ENCODE measurements around the gene CFAP57.

CFAP57 gene

DNA sequence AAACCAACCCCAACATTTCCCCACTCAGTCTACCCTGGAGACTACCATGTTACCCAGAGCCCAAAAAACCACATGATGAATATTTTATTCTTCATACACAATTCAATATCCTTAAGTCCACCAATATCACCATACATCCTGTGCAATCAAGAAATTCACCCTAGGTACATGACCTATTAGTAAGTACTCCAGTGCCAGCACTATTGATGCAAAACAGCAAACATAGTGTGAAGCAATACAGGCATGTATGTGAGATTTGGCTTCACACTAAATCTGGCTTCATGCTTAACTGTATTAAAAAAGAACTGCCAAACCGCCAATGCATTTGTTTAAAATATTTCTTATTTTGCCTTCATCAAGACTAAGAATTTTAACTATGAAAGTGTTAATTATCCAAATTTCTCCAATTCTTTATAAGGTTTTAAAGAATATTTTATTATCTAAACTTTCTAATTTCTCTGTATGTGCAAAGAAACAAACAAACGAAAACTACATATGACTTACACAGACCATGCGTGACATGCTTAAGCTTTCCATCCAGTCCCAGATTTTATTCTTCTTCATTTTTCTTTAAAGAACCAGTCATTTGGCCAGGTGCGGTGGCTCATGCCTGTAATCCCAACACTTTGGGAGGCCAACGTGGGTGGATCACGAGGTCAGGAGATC is 75.3 kb downstream of the CFAP57 start:
- no peak for FAIRE-seq
- DNase-seq (ENCODE audit: extremely low spot score, insufficient read length, low read depth) = no peak

DNA sequence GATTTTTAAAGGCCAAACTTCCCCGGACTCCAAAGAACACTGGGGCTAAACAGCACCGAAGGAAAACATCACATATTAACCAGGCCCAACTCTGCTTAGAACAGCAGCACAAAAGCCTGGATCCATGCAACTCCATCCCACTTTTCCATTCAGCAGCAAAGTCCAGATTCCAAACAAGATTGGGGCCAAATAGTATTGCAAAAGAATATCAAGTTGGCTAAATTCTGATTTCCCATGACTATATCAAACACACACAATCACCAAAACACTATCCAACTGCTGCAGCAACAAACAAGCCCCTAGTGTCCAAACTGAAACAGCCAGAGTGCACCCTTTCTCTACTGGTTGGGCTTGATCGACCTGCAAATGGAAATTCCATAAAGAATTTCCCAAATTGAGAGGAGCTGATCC is 78.2 kb downstream of the CFAP57 start:
- FAIRE-seq (no peak), DNase-seq (ENCODE audit: extremely low spot score, insufficient read length, low read depth) (no peak)

DNA sequence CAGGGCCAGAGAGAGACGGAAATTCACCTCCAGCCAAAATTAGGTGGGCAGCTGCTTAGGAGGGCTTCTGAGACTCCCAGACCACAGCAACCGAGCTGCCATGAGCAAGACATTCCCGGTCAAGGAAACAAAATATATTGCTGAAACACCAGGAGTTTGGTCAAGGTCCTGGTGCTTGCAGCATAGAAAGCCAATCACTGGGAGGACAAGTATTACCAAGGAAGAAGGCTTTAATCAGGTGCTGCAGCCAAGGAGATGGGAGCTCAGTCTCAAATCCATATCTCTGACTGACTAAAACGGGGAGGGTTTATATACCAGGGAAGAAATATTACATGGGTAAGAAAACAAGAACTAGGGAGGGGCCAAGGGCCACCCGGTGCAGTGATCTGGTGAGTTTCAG is 78.9 kb downstream of the CFAP57 start:
- DNase-seq (ENCODE audit: extremely low spot score, insufficient read length, low read depth) = no peak
- no peak for FAIRE-seq

DNA sequence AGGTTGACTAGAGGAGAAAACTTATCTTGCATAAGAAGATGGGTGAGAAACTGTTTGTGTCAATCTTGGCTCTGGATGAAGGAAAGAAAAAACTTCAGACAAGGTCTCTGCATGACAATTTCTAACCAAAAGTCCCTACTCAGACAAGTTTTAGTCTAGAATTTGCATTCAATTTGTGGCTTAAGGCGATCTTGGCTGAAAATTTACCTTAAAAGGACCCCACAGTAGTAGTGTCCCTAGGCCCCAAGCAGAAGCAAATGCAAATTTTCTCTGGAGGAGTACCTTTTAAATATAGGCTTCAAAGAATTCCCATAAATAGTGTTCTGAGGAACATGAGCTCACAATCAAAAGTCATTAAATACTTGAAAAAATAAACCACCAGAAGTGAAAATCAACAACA is 80.1 kb downstream of the CFAP57 start:
- DNase-seq (ENCODE audit: extremely low spot score, insufficient read length, low read depth) (no peak), FAIRE-seq (no peak)

DNA sequence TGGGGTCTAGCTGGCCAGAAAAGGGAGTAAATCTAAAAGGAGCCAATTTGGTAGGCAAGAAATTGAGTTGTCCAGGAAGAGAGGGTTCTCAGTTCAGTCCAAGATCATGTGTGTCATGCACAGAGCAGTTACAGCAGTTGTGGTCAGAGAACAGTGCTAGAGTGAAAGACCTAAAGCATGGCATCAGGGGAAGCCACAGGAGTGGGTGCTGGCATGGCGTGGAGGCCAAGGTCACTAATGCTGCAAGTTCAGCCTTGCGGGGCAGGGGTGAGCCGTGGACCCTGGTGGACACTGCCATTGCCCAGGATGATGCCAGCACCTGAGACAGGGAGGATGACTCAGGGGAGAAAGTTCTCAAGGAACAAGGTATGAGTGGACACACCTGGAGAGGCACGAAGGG is 81.0 kb downstream of the CFAP57 start:
- FAIRE-seq (no peak), DNase-seq (ENCODE audit: extremely low spot score, insufficient read length, low read depth) (no peak)

DNA sequence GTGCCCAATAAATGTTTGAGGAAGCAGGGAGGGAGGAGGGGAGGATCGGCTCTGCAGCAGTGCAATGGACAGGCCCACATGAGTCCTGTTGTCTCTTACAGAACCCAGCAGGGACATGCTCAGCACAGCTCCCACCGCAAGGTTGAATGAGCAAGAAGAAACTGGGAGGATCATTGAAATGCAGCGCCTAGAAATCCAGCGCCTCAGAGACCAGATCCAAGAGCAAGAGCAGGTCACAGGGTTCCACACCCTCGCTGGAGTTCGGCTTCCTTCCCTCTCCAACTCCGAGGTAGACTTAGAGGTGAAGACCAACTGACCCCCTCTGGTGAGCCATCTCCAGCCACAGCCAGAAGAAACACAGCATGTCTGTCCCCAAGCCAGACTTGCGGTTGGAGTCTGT is 81.7 kb downstream of the CFAP57 start:
- DNase-seq (ENCODE audit: extremely low spot score, insufficient read length, low read depth) = no peak
- no peak for FAIRE-seq

DNA sequence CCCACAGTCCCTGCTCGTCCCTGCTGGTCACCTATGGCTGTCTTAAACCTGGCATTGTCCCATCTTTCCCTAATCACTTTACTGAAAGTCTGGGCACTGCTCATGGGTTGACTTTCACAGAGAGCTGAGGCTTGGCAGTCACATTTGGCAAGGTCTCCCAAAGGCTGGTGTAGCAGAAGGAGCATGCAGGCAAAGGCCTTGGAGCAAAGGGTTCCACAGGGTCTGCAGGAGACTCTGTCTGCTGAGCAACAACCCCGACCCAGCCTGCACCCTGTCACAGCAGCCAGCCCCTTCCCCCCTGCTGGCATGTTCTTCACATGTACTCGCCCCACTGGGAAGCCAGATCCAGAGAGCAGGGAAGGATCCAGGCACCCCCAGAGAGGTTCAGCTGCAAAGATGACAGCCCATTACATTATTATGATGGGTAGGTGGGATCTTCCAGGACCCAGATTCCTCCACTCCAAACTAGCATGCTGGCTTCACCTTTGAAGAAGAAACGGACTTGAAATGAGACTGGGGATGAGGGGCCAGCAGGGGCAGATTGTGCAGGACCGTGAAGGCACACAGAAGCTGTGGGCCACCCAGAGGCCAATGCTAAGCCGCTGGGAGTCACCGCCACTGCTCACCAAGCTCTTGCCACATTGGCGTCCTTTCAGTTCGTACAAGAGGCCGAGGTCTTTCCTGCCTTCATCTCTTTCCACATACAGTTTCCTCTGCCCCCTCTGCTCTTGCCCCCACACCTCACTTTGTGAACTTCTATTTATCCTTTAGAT is 83.5 kb downstream of the CFAP57 start:
- DNase-seq (ENCODE audit: extremely low spot score, insufficient read length, low read depth) (no peak), FAIRE-seq (no peak)

DNA sequence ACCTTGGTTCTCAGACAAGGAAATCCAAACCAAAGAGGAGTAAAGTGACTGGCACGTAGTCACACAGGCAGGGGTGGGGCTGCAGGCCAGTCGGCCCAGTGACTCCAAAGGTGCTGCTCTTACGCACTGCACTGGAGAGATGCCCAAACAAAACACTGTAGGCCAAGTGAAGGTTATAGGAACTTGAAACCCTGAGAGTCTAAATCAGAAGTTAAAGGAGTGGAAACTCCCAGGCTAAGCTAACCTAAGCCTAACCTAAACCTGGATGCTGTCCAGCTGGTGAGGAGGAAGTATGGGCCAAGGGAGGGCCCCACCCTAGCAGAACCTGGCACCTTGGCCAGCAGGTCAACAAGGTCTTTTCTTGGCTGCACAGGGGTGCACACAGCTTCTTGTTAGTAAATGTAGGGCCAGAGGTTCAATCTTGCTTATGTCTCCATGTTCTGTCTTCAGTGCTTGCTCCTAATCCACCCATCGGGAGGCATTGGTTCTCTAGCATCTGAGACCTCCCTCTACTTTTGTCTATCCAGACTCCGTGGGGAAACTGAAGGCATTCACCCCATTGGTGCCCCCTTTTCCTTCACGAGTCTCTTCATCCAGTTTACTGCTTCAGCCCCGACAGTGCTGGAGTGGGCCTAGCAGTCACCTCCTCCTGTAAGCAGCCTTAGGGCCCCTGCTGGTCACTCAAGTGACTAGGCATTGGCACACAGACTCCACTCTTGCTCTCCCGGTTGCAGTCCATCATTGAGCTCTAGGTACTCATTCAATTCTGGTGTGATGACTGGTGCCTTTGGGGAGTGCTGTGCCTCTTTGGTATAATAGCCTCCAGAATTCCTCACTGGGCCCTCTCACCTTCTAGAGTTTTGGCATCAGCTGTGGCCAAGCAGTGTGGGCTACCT is 84.8 kb downstream of the CFAP57 start:
- no peak for DNase-seq (ENCODE audit: extremely low spot score, insufficient read length, low read depth)
- no peak for FAIRE-seq

DNA sequence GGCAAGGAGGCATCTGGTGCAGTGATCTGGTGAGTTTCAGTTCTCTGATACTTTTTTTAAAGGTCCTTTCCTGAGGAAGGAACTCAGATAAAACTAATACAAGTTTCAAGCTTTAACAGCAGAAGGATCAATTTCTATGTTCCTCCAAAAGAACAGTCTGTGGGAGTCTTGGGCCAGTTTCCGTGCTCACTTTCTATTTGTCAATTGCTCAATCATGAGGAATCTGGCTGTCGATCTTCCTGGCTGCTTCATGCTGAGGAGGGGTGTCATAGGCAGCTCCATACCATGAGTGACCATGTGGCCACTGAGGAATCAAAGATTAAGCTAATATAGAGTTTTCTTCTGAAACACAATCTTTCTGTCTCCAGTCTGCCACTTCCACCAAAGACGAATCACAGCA is 86.2 kb downstream of the CFAP57 start:
- no peak for FAIRE-seq

DNA sequence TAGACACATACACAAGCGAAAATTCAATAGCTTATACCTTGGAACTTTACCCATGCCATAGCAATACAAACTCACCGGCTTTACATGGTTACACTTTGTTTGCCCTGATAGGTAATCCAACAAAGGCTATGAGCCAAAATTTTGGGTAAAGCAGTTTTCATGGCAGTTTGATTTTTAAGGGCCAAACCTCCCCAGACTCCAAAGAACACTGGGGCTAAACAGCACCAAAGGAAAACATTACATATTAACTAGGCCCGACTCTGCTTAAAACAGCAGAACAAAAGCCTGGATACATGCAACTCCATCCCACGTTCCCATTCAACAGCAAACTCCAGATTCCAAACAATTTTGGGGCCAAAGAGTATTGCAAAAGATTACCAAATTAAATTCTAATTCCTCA is 93.3 kb downstream of the CFAP57 start:
- DNase-seq (ENCODE audit: extremely low spot score, insufficient read length, low read depth) = no peak
- no peak for FAIRE-seq

More for the DNA sequence above, 86.2 kb downstream of the CFAP57 start:
- no peak for DNase-seq (ENCODE audit: extremely low spot score, insufficient read length, low read depth)

DNA sequence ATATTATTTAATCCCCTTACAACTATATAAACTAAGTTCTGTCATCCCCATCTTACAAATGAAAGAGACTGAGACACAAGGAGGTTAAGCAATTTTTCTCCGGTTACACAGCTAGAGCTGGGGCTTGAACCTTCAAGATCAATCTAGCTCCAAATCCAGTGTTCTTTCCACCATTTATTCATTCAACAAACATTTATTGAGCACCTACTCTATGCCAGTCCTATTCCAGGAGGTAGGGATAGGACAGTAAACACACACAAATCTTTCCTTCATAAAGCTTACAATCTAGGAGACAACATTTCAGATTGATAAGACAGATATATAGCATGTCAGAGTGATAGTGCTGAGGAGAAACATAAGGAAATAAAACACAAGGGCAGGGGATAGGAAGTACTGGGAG is 94.8 kb downstream of the CFAP57 start:
- FAIRE-seq = no peak
- no peak for DNase-seq (ENCODE audit: extremely low spot score, insufficient read length, low read depth)

DNA sequence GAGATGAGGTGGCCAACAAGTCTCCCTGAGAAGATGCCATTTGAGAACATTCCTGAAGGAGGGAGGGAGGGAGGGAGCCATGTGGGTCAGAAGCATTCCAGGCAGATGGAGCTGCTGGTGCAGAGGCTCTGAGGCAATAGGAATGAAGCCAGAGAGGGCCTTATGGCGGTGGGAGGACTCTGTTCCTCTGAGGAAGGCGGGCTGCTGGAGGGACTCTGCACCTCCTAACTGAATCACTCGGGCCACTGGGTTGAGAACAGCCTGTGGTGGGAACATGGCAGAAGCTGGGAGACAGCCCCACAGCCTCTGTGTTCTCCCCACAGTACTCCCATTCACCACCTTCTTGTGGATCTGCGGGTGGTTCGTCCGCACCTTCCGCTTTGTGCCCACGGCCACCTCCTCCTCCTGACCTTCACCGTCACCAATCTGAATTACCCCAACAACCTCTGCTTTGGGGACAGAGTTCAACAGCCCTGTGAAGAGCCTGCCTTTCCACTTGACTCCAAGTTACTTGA is 95.2 kb downstream of the CFAP57 start:
- FAIRE-seq = no peak
- DNase-seq (ENCODE audit: extremely low spot score, insufficient read length, low read depth) = no peak

DNA sequence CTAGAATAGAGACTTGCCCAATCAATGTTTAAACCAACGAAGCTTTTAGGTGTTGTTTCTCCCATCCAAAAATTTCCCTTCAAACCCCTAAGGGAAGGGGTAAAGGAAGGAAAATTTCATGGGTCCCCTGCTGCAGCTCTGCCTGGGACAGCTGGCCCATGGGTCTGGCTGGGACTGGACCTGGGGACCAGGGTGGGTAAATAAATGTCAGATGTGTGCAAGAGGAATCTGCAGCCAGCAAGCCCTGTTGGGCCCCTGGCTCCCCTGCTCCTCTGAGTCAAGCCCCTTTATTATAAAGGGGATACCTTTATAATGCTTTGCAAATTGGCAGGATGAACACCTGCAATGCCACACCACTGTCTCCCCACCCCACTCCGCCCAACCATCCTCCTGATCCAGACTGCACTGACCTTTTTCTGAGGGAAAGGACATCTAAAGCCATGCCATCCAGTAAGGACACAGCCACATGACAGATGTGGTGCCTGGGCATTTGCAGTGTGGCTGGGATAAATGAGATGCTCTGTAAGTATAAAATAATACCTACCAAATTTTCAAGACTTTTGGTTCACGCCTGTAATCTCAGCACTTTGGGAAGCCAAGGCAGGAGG is 95.8 kb downstream of the CFAP57 start:
- FAIRE-seq (no peak), DNase-seq (ENCODE audit: extremely low spot score, insufficient read length, low read depth) (no peak)

DNA sequence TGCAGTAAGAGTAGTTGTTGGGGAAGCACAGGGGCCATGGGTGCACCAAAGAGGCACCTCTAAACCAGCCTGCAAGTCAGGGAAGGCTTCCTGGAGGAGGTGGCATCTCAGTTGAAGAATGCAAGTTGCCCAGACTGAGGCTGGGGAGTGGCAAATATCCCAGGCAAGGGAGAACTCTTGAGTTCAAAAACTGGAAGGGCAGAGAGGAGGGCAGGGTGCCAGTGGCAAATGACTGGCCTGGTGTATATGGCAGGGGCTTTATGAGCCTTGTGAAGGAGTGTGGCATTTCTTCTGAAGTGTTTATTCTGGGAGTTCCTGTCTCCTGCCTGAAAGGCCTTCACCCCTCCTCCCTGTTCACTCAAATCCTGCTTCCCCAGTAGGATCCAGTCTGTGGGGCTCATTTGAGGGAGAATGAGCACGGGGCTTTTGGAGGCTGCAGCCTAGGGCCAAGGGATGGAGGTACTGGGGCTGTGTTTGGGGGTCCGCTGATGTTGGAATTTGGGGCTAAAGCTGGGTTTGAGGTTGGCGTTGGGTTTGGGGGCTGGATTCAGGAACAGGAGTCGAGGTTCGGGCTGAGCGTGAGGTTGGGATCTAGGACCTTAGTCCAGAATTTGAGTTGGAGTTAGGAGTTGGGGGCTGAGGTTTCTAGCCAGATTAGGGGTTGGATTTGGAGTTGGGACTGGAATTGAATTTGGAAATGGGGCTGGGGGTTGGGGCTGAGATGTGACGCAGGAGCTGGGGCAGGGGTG is 97.7 kb downstream of the CFAP57 start, which contains the start of gene TMEM125:
TMEM125 (plus strand) TSS at position 357 of the 749 bp plus-strand sequence. CDS start 2,740 bp downstream, outside the sequence.
- DNase-seq (ENCODE audit: extremely low spot score, insufficient read length, low read depth) (no peak), FAIRE-seq (no peak)

DNA sequence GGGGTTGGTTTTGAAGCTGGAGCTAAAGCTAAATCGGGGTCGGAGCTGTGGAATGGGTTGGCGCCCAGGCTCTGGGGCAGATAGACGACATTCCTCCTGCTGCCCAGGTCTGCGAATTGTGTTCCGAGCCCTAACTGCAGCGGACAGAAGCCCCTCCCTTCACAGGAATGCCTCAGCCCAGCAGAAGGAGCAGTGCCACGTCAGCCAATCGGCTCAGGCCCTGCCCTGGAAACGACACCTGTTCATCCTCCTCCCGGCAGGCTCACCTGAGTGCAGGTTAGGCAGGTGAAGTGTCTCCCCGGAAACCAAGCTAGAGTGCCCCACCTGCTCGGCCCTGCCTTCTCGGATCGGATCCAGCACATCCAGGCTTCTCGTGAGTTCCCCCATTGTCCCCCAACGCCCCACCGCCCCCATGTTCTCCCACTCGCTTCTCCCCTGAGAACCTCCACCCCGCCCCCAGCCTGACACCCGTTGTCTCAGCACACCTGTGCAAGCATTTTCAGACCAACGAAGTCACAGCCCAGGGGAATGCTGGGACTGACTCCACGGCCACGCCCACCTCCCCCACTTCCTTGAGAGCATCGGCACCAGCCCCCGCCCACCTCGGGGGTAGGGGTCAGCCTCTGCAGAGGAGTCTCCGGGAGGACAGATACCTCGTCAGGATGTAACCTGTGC is 98.4 kb downstream of the CFAP57 start:
- FAIRE-seq (no peak), DNase-seq (ENCODE audit: extremely low spot score, insufficient read length, low read depth) (no peak)

DNA sequence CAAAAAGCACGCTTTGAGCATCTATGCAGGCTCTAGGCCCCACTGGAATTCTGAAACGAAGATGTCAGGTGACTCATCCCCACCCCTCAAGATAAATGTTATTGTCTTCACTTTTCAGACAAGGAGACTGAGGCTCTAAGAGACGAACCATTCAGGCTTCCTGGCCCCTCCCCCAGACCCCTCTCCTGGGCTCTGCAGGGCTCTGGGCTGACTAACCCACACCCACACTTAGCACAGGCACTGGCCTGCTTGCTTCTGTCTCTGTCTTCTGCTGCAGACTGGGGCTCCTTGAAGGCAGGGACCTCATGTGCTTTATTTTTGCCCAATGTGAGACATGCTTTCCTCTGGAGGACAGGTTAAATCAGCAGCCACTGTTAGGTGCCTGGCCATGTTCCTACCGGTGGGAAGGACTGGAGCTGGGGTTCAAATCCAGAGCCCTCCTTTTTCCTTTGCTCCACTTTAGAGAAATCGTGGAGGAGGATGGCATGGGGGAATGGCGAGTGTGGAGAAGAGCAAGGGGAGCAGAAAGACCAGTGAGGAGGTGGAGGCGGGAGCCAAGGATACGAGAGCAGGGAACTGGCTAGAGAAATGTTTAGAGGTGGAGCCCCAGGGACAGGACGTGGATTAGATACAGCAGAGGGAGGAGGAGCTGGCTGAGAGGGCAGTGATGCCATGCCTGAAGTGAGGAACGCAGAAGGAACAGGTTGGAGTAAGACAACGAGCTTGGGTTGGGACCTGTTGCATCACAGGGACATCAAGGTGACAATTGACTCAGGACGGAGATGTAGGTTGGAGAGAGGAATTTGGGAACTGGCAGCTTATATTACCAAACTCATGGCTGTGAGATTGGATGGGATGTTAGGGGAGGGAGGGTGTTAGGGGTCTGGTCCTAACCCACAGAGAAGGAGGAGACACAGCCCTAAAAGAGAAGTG is 99.3 kb downstream of the CFAP57 start:
- FAIRE-seq (no peak), DNase-seq (ENCODE audit: extremely low spot score, insufficient read length, low read depth) (no peak)

DNA sequence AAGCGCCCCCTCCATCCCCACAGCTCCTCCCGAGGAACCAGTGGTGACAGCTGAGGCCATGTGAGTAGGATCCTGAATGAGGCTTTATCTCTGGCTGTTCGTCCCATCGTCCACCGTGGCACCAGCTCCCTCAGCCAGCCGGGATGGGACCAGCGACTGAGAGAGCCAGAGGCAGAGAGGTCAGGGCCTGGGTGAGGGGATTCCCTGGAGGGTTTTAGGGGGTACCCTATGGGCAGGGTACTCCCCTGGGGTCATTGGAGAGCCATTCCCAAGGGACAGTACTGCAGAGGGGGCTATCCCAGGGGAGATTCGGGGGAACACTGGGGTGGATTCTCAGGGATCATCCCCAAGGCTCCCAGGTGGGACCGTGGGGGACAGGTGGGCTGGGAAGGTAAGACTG is 100.0 kb downstream of the CFAP57 start:
- no peak for DNase-seq (ENCODE audit: extremely low spot score, insufficient read length, low read depth)
- no peak for FAIRE-seq
